H1 (cell line): ENCODE results near the gene TEAD1. TPM values are rescaled to one million over a fixed set of nuclear protein-coding genes. Genes with fewer than 3 reads are reported as not detected.

ENCODE experiments used
- CTCF ChIA-PET: fragments of 300-600 bp; sonication (Branson Sonifier 250); formaldehyde crosslinking; loops from one replicate; lab custom pipeline; 2021; ENCODE audit not compliant: partially characterized antibody; lab: Charles Lee
- POLR2A ChIA-PET: fragments of 300-600 bp; sonication (Branson Sonifier 250); formaldehyde crosslinking; loops from one replicate; lab custom pipeline; 2021; ENCODE audit warnings: inconsistent platforms; ENCODE audit not compliant: partially characterized antibody; lab: Charles Lee
- DNase-seq, 2 experiments: peaks; one replicate each; pipeline versions ENCODE4 v3.0.0 to v3.0.0-alpha.2; 2010 to 2022; ENCODE audit warnings: low spot score in 2 of 2, low read depth in 1 of 2, mixed read lengths in 1 of 2
- FAIRE-seq: peaks from 2 replicates; lab custom pipeline; 2011; peaks lifted over from hg19 to GRCh38; lab: Jason Lieb, UNC
- H2AFZ ChIP-seq: 2 replicates; pipeline ENCODE4 v1.8.1; 2012; ENCODE audit warnings: low read length, inconsistent platforms
- H2AK5ac ChIP-seq: 2 replicates; pipeline ENCODE4 v1.6.1; 2013; ENCODE audit warnings: low read depth, low read length
- H2BK120ac ChIP-seq: replicated peaks from 2 replicates; pipeline ENCODE3; 2013; ENCODE audit warnings: low read depth, low read length, inconsistent platforms
- H2BK12ac ChIP-seq: 2 replicates; pipeline ENCODE4 v1.6.1; 2013; ENCODE audit warnings: low read depth, low read length
- H2BK15ac ChIP-seq: 2 replicates; pipeline ENCODE4 v1.6.1; 2013; ENCODE audit warnings: low read length
- H2BK20ac ChIP-seq: 2 replicates; pipeline ENCODE4 v1.6.1; 2013; ENCODE audit warnings: low read length
- H2BK5ac ChIP-seq: 2 replicates; pipeline ENCODE4 v1.6.1; 2013; ENCODE audit warnings: low read depth, low read length
- H3K14ac ChIP-seq: 2 replicates; pipeline ENCODE4 v1.6.1; 2013; ENCODE audit warnings: inconsistent platforms; ENCODE audit not compliant: insufficient read length
- H3K18ac ChIP-seq: 2 replicates; pipeline ENCODE4 v1.6.1; 2013; ENCODE audit warnings: low read length; ENCODE audit errors: extremely low read depth
- H3K23ac ChIP-seq: 2 replicates; pipeline ENCODE4 v1.6.1; 2013; ENCODE audit warnings: inconsistent platforms; ENCODE audit not compliant: insufficient read length
- H3K23me2 ChIP-seq: 2 replicates; pipeline ENCODE4 v1.6.1; 2013; ENCODE audit warnings: low read depth, low read length
- H3K27ac ChIP-seq: 2 replicates; pipeline ENCODE4 v1.6.1; 2011; ENCODE audit warnings: low read depth, low read length, inconsistent platforms
- H3K27me3 ChIP-seq, 4 experiments: replicated peaks in 1 of 4; 1 replicate in 1 of 4; 2 replicates in 3 of 4; pipeline versions ENCODE4 v1.6.1 to v1.8.1; 2011 to 2013; ENCODE audit warnings: low read length in 3 of 4, mild to moderate bottlenecking in 3 of 4, inconsistent platforms in 2 of 4, mixed read lengths in 2 of 4, moderate library complexity in 1 of 4; ENCODE audit not compliant: control insufficient read depth in 3 of 4, insufficient read depth in 3 of 4; ENCODE audit errors: extremely low read depth in 1 of 4
- H3K36me3 ChIP-seq, 4 experiments: 2 replicates each; pipeline versions ENCODE4 v1.6.1 to v1.8.1; 2011 to 2013; ENCODE audit warnings: mild to moderate bottlenecking in 4 of 4, low read length in 3 of 4, moderate library complexity in 2 of 4, control low read depth in 1 of 4, inconsistent platforms in 1 of 4; ENCODE audit not compliant: insufficient read depth in 4 of 4, control insufficient read depth in 2 of 4
- H3K4ac ChIP-seq: replicated peaks from 2 replicates; pipeline ENCODE3; 2013; ENCODE audit warnings: low read length, low read depth, mixed read lengths, inconsistent platforms; ENCODE audit not compliant: insufficient read length
- H3K4me1 ChIP-seq, 4 experiments: replicated peaks in 1 of 4; 1 replicate in 1 of 4; 2 replicates in 3 of 4; pipeline versions ENCODE4 v1.6.1 to v1.8.1; 2011 to 2013; ENCODE audit warnings: low read length in 3 of 4, inconsistent platforms in 2 of 4, mixed read lengths in 1 of 4; ENCODE audit not compliant: insufficient read depth in 4 of 4, control insufficient read depth in 3 of 4
- H3K4me2 ChIP-seq, 2 experiments: 2 replicates each; pipeline versions ENCODE4 v1.6.1 to v1.8.1; 2011 to 2013; ENCODE audit warnings: low read depth in 2 of 2, low read length in 2 of 2, control low read depth in 1 of 2, inconsistent platforms in 1 of 2, mild to moderate bottlenecking in 1 of 2; ENCODE audit not compliant: insufficient read depth in 1 of 2
- H3K4me3 ChIP-seq, 4 experiments: fragments of 200-600, 300-600 bp in 1 of 4; sonication (generic), shearing (Covaris generic), sonication (Bioruptor Twin) in 1 of 4; 2 replicates each; pipeline versions ENCODE4 v1.5.1 to v1.8.1; 2011 to 2016; ENCODE audit warnings: low read length in 4 of 4, low read depth in 3 of 4, control low read depth in 2 of 4, inconsistent platforms in 2 of 4, mild to moderate bottlenecking in 2 of 4, mixed read lengths in 1 of 4, moderate library complexity in 1 of 4; ENCODE audit not compliant: insufficient read depth in 2 of 4; ENCODE audit errors: extremely low read depth in 1 of 4
- H3K56ac ChIP-seq: replicated peaks from 2 replicates; pipeline ENCODE3; 2013; ENCODE audit warnings: low read depth, mild to moderate bottlenecking, mixed read lengths, low read length, inconsistent platforms; ENCODE audit not compliant: insufficient read length
- H3K79me1 ChIP-seq: 2 replicates; pipeline ENCODE4 v1.6.1; 2013; ENCODE audit warnings: low read depth, low read length, control low read depth
- H3K79me2 ChIP-seq, 2 experiments: 2 replicates each; pipeline versions ENCODE4 v1.6.1 to v1.8.1; 2012 to 2013; ENCODE audit warnings: low read length in 2 of 2, mild to moderate bottlenecking in 2 of 2, inconsistent platforms in 1 of 2; ENCODE audit not compliant: insufficient read depth in 2 of 2, control insufficient read depth in 1 of 2
- H3K9ac ChIP-seq, 4 experiments: replicated peaks in 1 of 4; 1 replicate in 1 of 4; 2 replicates in 3 of 4; pipeline versions ENCODE4 v1.6.1 to v1.8.1; 2011 to 2013; ENCODE audit warnings: low read depth in 3 of 4, low read length in 3 of 4, control low read depth in 2 of 4, mild to moderate bottlenecking in 2 of 4, moderate library complexity in 2 of 4, inconsistent platforms in 1 of 4; ENCODE audit errors: extremely low read depth in 1 of 4
- H3K9me3 ChIP-seq, 2 experiments: 2 replicates each; pipeline versions ENCODE4 v1.6.1 to v1.8.1; 2012 to 2013; ENCODE audit warnings: mild to moderate bottlenecking in 2 of 2, moderate library complexity in 2 of 2, control low read depth in 1 of 2, inconsistent platforms in 1 of 2, low read depth in 1 of 2, low read length in 1 of 2, mixed read lengths in 1 of 2; ENCODE audit not compliant: insufficient read depth in 2 of 2
- H4K20me1 ChIP-seq, 2 experiments: replicated peaks in 1 of 2; 2 replicates each; pipeline versions ENCODE3 to v1.8.1; 2011 to 2013; ENCODE audit warnings: inconsistent platforms in 2 of 2, low read length in 2 of 2, mild to moderate bottlenecking in 1 of 2; ENCODE audit not compliant: insufficient read depth in 2 of 2, control insufficient read depth in 1 of 2
- H4K5ac ChIP-seq: 2 replicates; pipeline ENCODE4 v1.6.1; 2013; ENCODE audit warnings: low read length, low read depth, mixed read lengths, inconsistent platforms; ENCODE audit not compliant: insufficient read length
- H4K8ac ChIP-seq: 2 replicates; pipeline ENCODE4 v1.8.0; 2013; ENCODE audit warnings: mild to moderate bottlenecking, moderate library complexity, low read length, inconsistent platforms; ENCODE audit not compliant: insufficient read depth; ENCODE audit errors: extremely low read depth
- H4K91ac ChIP-seq: replicated peaks from 2 replicates; pipeline ENCODE3; 2013; ENCODE audit warnings: low read length, mixed read lengths, inconsistent platforms; ENCODE audit not compliant: insufficient read length
- BRCA1 ChIP-seq: IDR thresholded peaks from 2 replicates; pipeline ENCODE4 v1.6.1; 2012; ENCODE audit warnings: low read depth, low read length, improper control_type of control experiment
- CREB1 ChIP-seq: IDR thresholded peaks from 2 replicates; pipeline ENCODE4 v1.6.1; 2012; ENCODE audit warnings: inconsistent platforms
- JUND ChIP-seq: IDR thresholded peaks from 2 replicates; pipeline ENCODE4 v1.6.1; 2011; ENCODE audit warnings: mild to moderate bottlenecking, improper control_type of control experiment, low read length
- MAFK ChIP-seq: IDR thresholded peaks from 2 replicates; pipeline ENCODE4 v1.6.1; 2012; ENCODE audit warnings: low read depth, mild to moderate bottlenecking, improper control_type of control experiment, low read length
- SIRT6 ChIP-seq: IDR thresholded peaks from one replicate; pipeline ENCODE4 v1.7.1; 2012; ENCODE audit warnings: low read length, inconsistent platforms
- WGBS, 2 experiments: shearing (Covaris generic) in 1 of 2; methylation state at CpG; one replicate each; pipeline versions ENCODE4 v1.1.6 to v1.1.7; 2013 to 2015; ENCODE audit warnings: low lambda C conversion rate in 2 of 2, mixed read lengths in 2 of 2, inconsistent platforms in 1 of 2, low coverage in 1 of 2, missing lambda C conversion rate in 1 of 2; ENCODE audit not compliant: insufficient replicate concordance in 2 of 2, insufficient coverage in 1 of 2, insufficient read length in 1 of 2; ENCODE audit errors: extremely low coverage in 1 of 2, missing lambda C conversion rate in 1 of 2; 5-methylcytosine and 5-hydroxymethylcytosine counted together
- polyA plus RNA-seq, 7 experiments: library from polyadenylated mRNA; depleted of rRNA in 3 of 7; stranded (reverse) in 5 of 7; unstranded in 2 of 7; fragments of >200 nt in 5 of 7; fragments of 200-250 nt in 2 of 7; gene quantifications; 1 replicate in 5 of 7; 2 replicates in 1 of 7; 4 replicates in 1 of 7; pipeline versions ENCODE4 v1.2.1 to v1.2.3, GENCODE V29; 2011 to 2013; ENCODE audit warnings: missing spikeins in 2 of 7, mixed read lengths in 2 of 7
- total RNA-seq: library from RNA; stranded (reverse); fragmentation: NEBNext Ultra II Directional; extraction: Animal tissue kit (Norgen Biotek cat#: 25700); gene quantifications from 2 replicates; pipeline ENCODE4 v1.2.1, GENCODE V29; 2021

Gene TEAD1
- total and polyA plus RNA-seq, 2 of the 8 experiments (the other 6 are each of a cell fraction or from before 2014, with no cell fraction given), result 15.6 to 67.4 TPM

GRCh38 chr11:12775955-12776354, 101.7 kb downstream of the TEAD1 start:
- H3K4me2 ChIP-seq, result no peak overlapping the region
- no peaks in the 10 kb centered on the region; a peak in 1 of 8 replicates for H3K36me3 ChIP-seq
- no peak for TF ChIP-seq MAFK
- TF ChIP-seq JUND, result no peak
- no peak for TF ChIP-seq SIRT6
- TF ChIP-seq BRCA1, result no peak
- no peak for TF ChIP-seq CREB1
- no peak overlapping the region for H2BK5ac ChIP-seq
- no peak overlapping the region for H3K23ac ChIP-seq
- no peak overlapping the region for H3K9ac ChIP-seq
- 89% methylated on average over 10 of the region's 10 CpGs; no CpG with 5 or more reads in 1 of the 2 experiments for WGBS, 2 experiments
- no peak overlapping the region for H3K14ac ChIP-seq
- H3K4ac ChIP-seq, result no peak overlapping the region
- no peaks in the 10 kb centered on the region for H3K23me2 ChIP-seq
- H3K79me2 ChIP-seq, result peaks cover 0 to 74% of the 10 kb centered on the region in 2 experiments; a peak in 2 of 4 replicates
- POLR2A ChIA-PET, result no interaction called here
- no peak overlapping the region for H2BK15ac ChIP-seq
- no peak overlapping the region for H2BK20ac ChIP-seq
- FAIRE-seq, result no peak
- no peak overlapping the region for H3K4me3 ChIP-seq
- H3K79me1 ChIP-seq, result peaks cover 8% of the 10 kb centered on the region
- no peak overlapping the region for H4K5ac ChIP-seq
- H4K91ac ChIP-seq, result no peak overlapping the region
- no peaks in the 10 kb centered on the region for H3K27me3 ChIP-seq
- no peaks in the 10 kb centered on the region for H3K9me3 ChIP-seq
- no peak for DNase-seq
- no peak overlapping the region for H4K8ac ChIP-seq
- H3K4me1 ChIP-seq, result peaks cover 0 to 5% (median 1%) of the 10 kb centered on the region in 4 experiments; a peak in 4 of 7 replicates
- peaks cover 3 to 4% of the 10 kb centered on the region in 2 experiments for H4K20me1 ChIP-seq
- no peak overlapping the region for H2AFZ ChIP-seq
- H2BK12ac ChIP-seq, result no peak overlapping the region
- CTCF ChIA-PET, result interaction anchor here (1.6 kb wide), 1 partner anchor 11 kb away, joined by 4 read pairs; no protein-coding TSS in a partner anchor
- H3K56ac ChIP-seq, result no peak overlapping the region
- H2BK120ac ChIP-seq, result no peak overlapping the region
- no peak overlapping the region for H3K18ac ChIP-seq
- H3K27ac ChIP-seq, result no peak overlapping the region
- H2AK5ac ChIP-seq, result no peak overlapping the region
